HUES48 (cell line): ENCODE measurements around the gene HEY2.
A peak's percentile ranks its signal among the peaks of the same experiment; 100 is the strongest.

Source experiments
- H3K27ac ChIP-seq: one replicate; pipeline ENCODE4 v1.7.0; 2013; ENCODE audit warnings: low read depth, low read length, inconsistent platforms
- H3K27me3 ChIP-seq: 2 replicates; pipeline ENCODE4 v1.6.1; 2013; ENCODE audit warnings: mild to moderate bottlenecking, low read length; ENCODE audit not compliant: control insufficient read depth, insufficient read depth
- H3K36me3 ChIP-seq: 2 replicates; pipeline ENCODE4 v1.6.1; 2013; ENCODE audit warnings: low read length; ENCODE audit not compliant: control insufficient read depth, insufficient read depth
- H3K4me1 ChIP-seq: 2 replicates; pipeline ENCODE4 v1.6.1; 2013; ENCODE audit warnings: mild to moderate bottlenecking, low read length; ENCODE audit not compliant: control insufficient read depth, insufficient read depth
- H3K4me3 ChIP-seq: 2 replicates; pipeline ENCODE4 v1.5.1; 2013; ENCODE audit warnings: mild to moderate bottlenecking, low read depth, low read length
- H3K9ac ChIP-seq: 2 replicates; pipeline ENCODE4 v1.6.1; 2013; ENCODE audit warnings: mild to moderate bottlenecking, low read depth, low read length, moderate library complexity
- H3K9me3 ChIP-seq: 2 replicates; pipeline ENCODE4 v1.6.1; 2013; ENCODE audit warnings: low read length; ENCODE audit not compliant: control insufficient read depth, insufficient read depth

HEY2 gene

GRCh38 chr6:125745281-125746018 is 4.0 kb upstream of the HEY2 start:
- H3K27ac ChIP-seq = peak overlapping the region; percentile 80
- H3K36me3 ChIP-seq = no peaks in the 10 kb centered on the region
- peaks cover 29% of the 10 kb centered on the region for H3K27me3 ChIP-seq
- H3K9me3 ChIP-seq = no peaks in the 10 kb centered on the region
- peaks cover 57% of the 10 kb centered on the region for H3K4me1 ChIP-seq
- peak overlapping the region; percentile 73 for H3K4me3 ChIP-seq
- no peak overlapping the region for H3K9ac ChIP-seq

DNA sequence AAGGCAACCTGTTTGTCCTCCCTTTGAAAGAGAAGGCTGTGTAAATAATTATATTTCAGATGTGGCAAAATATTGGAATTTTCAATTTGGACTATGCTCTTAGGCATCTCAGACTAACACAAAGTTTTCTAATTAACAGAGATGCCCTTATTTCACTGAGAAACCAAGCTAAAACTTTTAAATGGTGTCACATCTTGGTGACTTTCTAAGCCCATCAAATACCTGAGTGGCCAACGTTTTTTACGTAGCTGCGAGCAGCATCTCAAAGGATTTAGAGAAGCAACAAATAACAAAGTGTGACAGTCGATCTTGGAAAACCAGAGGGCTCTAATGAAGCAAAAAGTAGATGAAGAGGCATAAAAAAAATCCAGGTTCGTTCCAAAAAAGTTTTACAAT is 3.4 kb upstream of the HEY2 start:
- Histone ChIP-seq H3K9ac (peak overlapping the region; percentile 35; the same call in 1 of the 2 replicates), H3K36me3 (no peaks in the 10 kb centered on the region), H3K27ac (peak overlapping the region; percentile 80), H3K9me3 (no peaks in the 10 kb centered on the region), H3K4me3 (peak overlapping the region; percentile 73), H3K4me1 (peaks cover 62% of the 10 kb centered on the region), H3K27me3 (peaks cover 32% of the 10 kb centered on the region)

DNA sequence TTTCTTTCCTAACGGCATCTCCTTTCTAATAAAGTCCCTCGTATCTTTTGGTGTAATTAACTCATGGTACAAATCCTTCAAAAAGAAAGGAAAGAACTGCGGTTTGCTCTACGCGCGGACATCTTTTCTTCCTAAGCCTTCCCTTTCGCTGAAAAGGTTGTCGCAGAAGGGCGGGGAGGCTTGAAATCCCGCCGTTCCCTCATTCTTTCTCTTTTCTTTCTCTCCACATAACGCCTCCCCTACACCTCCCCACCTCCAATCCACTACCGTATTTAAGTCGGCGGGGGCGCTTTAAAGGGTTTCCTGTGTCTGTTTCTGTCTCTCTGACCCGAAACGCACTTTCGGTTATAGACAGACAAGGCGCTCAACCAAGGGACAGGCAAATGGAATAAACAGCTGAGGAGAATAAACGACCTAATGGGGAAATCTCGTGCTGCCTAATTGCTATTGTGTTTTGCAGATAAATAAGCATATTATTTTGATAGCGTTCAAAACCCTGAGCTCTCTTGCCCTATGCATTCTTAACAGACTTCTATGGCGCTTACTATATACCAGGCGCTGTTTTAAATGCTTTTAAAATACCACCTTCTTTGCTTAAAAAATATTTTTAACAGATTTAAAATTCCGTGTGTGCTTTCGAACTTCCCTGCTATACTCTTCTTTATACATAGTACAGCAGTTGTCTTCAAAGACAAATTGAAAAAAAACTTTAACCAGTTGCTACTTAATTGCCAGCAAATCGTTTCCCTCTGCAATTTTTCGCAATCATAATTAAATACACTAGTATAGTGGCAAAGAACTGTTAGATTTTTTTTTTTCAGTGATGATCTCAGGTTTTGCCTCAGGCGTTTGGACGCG is 2.5 kb upstream of the HEY2 start:
- Histone ChIP-seq H3K9me3 (no peaks in the 10 kb centered on the region), H3K27ac (peak overlapping the region; percentile 80), H3K27me3 (peaks cover 32% of the 10 kb centered on the region), H3K4me3 (peak overlapping the region; percentile 73), H3K4me1 (peaks cover 60% of the 10 kb centered on the region), H3K36me3 (no peaks in the 10 kb centered on the region), H3K9ac (peak overlapping the region; percentile 35)

DNA sequence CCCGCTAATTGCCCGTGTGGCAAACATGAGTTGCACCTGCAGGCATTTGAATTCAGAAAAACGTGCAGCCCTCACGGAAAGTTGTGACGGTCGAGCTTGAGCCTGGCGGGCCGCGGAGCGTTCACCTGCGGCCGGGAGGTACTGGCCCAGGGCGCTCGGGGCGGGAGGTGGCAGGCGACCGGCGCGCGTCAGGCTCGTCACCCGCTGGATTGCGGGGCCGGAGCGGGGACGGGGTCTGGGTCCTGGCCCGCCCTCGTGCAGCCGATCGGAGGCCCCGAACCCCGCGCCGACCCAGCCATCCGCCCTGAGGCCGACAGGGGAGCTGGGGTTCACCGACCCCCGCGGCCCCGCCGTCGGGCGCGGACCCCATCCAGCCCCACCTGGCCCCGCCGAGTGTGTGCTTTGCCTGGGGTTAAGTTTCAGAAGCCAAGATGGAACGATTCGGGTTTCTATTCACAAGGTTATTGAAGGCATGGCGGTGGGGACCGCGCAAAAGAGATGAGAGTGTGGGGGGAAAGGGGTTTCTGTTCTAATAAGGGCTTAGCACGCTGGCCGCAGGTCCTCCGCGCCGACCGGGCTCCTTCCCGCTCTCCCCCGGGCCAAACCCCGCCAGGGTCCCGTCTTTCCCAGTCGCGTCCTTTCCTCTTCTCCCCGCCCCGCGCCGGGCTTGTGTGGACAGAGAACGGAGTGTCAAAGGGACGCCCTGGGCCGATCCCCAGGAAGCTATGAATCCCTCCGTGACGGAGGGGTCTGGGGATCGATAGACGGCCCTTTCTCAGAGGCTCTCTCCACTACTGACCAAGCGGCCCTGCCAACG is 1.6 kb upstream of the HEY2 start:
- peaks cover 32% of the 10 kb centered on the region for H3K27me3 ChIP-seq
- peak overlapping the region; percentile 80 for H3K27ac ChIP-seq

DNA sequence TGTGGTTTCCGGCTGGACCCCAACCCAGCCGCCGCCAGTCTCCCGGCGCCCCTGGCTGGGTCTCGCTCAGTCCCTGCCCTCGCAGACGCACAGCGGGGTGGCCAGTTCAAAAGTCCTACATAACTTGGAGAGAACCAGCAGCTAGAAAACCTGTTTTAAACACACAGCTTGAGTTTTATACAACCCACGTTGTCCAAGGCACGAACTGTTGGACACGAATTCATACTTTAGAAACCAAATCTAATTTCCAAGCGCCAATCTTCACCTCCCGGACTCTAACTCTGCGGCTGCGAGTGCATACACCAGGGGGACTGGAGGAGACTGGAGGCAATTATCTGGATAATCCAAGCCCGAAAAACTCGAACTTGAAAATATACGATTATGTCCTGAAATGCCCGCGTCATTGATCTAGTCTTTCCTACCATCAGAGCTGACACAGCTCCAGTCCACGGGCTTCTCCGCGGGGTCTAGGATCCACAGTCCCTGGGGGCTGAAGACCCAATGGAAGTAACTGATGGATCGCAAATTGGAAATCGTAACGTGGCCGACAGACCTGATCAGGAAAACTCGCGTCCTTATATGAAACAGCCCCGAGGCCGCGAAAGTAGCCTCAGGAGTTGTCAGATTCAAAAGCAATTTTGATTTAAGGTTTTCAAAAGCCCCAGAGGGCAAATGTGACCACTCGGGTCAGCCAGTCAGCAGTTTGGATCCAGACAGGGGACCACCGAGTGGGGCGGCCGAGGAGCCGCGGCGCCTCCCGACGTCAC is 843 bp upstream of the HEY2 start:
- Histone ChIP-seq H3K27me3 (peaks cover 32% of the 10 kb centered on the region), H3K9me3 (no peaks in the 10 kb centered on the region), H3K4me1 (peaks cover 57% of the 10 kb centered on the region), H3K9ac (peak overlapping the region; percentile 13), H3K27ac (peak overlapping the region; percentile 80), H3K36me3 (peaks cover 4% of the 10 kb centered on the region; the same call in 1 of the 2 replicates), H3K4me3 (peak overlapping the region; percentile 73)

More for the DNA sequence above, 1.6 kb upstream of the HEY2 start:
- H3K4me3 ChIP-seq = peak overlapping the region; percentile 73
- peaks cover 1% of the 10 kb centered on the region; the same call in 1 of the 2 replicates for H3K36me3 ChIP-seq
- H3K9ac ChIP-seq = peak overlapping the region; percentile 30
- peaks cover 56% of the 10 kb centered on the region for H3K4me1 ChIP-seq
- no peaks in the 10 kb centered on the region for H3K9me3 ChIP-seq

- no peaks in the 10 kb centered on the region for H3K9me3 ChIP-seq
- peaks cover 14% of the 10 kb centered on the region for H3K36me3 ChIP-seq
- H3K27ac ChIP-seq = peak overlapping the region; percentile 64
- H3K9ac ChIP-seq = no peak overlapping the region; the same call in 1 of the 2 replicates
- H3K4me1 ChIP-seq = peaks cover 60% of the 10 kb centered on the region
- peak overlapping the region; percentile 73 for H3K4me3 ChIP-seq
- H3K27me3 ChIP-seq = peaks cover 32% of the 10 kb centered on the region
Measured at GRCh38 chr6:125749865-125750691, 646 bp downstream of the HEY2 start.

DNA sequence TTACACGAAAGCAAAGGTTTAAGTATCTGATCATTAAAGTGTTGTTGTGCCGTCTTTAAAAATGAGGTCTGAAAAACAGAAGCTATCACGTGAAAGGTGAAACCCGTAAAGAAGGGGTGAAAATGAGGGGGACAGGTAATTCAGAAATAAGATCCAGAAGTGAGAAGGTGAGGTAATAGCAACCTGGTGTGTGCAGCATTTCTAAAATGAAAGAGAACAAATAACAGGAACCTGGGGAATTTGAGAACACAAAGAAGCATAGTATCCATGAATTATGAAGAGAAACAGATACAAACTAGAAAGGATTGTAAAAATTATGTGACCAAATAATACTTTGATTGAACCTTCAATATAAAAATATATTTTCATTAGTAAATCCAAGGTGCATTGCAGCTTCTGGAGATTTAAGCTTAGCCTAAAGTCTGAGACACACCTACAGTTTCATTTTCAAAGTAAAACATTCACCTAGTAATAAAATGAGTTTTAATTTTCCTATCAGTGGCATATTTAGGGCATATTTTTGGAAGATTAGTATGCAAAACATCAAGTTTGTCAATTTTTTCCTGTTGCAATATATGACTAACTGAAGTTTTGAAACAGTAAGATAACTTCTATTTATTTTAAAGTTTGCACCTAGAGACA is 1.4 kb downstream of the HEY2 start:
- H3K36me3 ChIP-seq = peaks cover 21% of the 10 kb centered on the region
- no peaks in the 10 kb centered on the region for H3K9me3 ChIP-seq
- H3K4me1 ChIP-seq = peaks cover 61% of the 10 kb centered on the region
- H3K4me3 ChIP-seq = peak overlapping the region; percentile 73
- peaks cover 32% of the 10 kb centered on the region for H3K27me3 ChIP-seq
- H3K9ac ChIP-seq = no peak overlapping the region
- H3K27ac ChIP-seq = peak overlapping the region; percentile 77

DNA sequence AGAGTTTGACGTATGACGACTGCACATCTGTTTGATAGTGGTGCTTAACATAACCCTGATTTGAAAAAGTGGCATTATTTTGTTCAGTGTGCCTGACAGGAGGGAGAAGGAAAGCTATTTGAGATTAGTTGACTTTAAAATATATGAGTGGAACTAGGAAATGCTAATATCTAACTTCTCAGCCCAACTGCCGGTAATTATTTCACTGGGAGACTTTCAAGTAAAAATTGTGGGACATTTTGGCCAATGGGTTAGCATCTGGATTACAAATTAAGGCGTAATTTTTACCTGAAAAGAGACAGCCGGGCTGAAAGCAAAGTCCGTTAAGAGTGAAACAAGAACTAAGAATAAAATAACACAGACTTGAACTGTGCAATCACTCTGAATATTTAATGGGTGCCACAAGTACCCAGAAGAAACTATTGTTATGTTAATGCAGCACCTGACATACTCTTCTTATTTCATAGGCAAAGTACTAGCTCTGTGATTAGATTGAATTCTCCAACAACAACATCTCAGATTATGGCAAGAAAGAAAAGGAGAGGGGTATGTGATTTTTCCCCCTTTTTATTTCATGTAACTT is 2.0 kb downstream of the HEY2 start:
- H3K36me3 ChIP-seq = peaks cover 25% of the 10 kb centered on the region
- peaks cover 32% of the 10 kb centered on the region for H3K27me3 ChIP-seq
- no peaks in the 10 kb centered on the region for H3K9me3 ChIP-seq
- H3K4me3 ChIP-seq = peak overlapping the region; percentile 73
- H3K27ac ChIP-seq = peak overlapping the region; percentile 77
- H3K4me1 ChIP-seq = peaks cover 56% of the 10 kb centered on the region
- no peak overlapping the region for H3K9ac ChIP-seq

DNA sequence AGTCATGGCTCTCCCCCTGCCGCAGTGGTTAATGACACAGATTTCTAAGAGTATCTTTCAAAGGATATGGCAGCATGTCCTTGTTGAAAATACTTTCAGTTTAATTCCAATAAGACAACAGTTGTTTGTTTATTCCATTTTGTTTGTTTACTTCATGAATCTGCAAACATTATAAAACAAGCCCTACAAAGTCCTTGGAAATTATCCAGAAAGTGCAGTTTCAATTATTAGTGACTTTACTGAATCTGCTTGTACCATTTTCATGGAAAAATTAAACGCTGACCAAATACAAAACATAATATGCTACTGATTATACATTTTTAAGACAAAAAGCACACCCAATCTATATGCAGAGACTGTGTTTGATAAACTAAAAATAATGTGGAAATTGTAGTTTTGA is 3.3 kb downstream of the HEY2 start:
- Histone ChIP-seq H3K4me3 (peak overlapping the region; percentile 14; the same call in 1 of the 2 replicates), H3K4me1 (peaks cover 50% of the 10 kb centered on the region), H3K27me3 (peaks cover 23% of the 10 kb centered on the region), H3K9ac (no peak overlapping the region), H3K9me3 (no peaks in the 10 kb centered on the region), H3K36me3 (peaks cover 34% of the 10 kb centered on the region), H3K27ac (peak overlapping the region; percentile 61)
